Stimulated activated naive CD8-positive, alpha-beta T cell treated with anti-CD3 and anti-CD28 coated beads, Interleukin-15, amount 100 ng/mL, for 72 hours (primary cell): Measurements from ENCODE around the gene NELFB.
A peak's percentile ranks its signal among the peaks of the same experiment; 100 is the strongest.

Experiments used
- ATAC-seq: fragments of 150-1000 bp; cut with Tn5 transposase; 2 replicates; pipeline ENCODE4 v1.10.0; 2021; ENCODE audit warnings: mild to moderate bottlenecking, moderate library complexity
- DNase-seq, 2 donors: peaks; one replicate each; pipeline ENCODE4 v3.0.0; 2021 to 2022
- H3K27ac Mint-ChIP-seq, 2 donors: one replicate each; pipeline ENCODE4 v1.8.0; 2022; ENCODE audit warnings: mild to moderate bottlenecking in 2 of 2, mixed read lengths in 2 of 2, moderate library complexity in 2 of 2
- H3K27me3 Mint-ChIP-seq: one replicate; pipeline ENCODE4 v1.8.0; 2022; ENCODE audit warnings: mixed read lengths
- H3K4me1 Mint-ChIP-seq: one replicate; pipeline ENCODE4 v1.8.0; 2022; ENCODE audit warnings: mild to moderate bottlenecking, mixed read lengths
- H3K4me3 Mint-ChIP-seq, 2 donors: one replicate each; pipeline ENCODE4 v1.8.0; 2022; ENCODE audit warnings: mild to moderate bottlenecking in 2 of 2, mixed read lengths in 2 of 2, moderate library complexity in 1 of 2
- H3K9me3 Mint-ChIP-seq, 2 donors: one replicate each; pipeline ENCODE4 v1.8.0; 2022; ENCODE audit warnings: mixed read lengths in 2 of 2

Gene NELFB

GRCh38 chr9:137277329-137278041, 22.4 kb downstream of the NELFB start, which contains the start of gene TOR4A:
TSS of gene TOR4A (plus strand) at chr9:137277726. CDS start at chr9:137278690, 964 bp downstream.
- Mint-ChIP-seq H3K27ac (peak within 1 kb of the TSS; percentile 78 to 94), H3K9me3 (no peaks in the 10 kb centered on the region)
- DNase-seq: peak in 1 of 2 donors; percentile 54

GRCh38 chr9:137278061-137278701, 23.1 kb downstream of the NELFB start:
- DNase-seq (no peak), ATAC-seq (peak; percentile 11)
- Mint-ChIP-seq H3K4me3 (peak overlapping the region; percentile 79 to 88), H3K4me1 (peaks cover 42% of the 10 kb centered on the region), H3K9me3 (no peaks in the 10 kb centered on the region), H3K27me3 (peaks cover 38% of the 10 kb centered on the region), H3K27ac (peak overlapping the region in 1 of 2 donors; percentile 52)

More at GRCh38 chr9:137277329-137278041, 22.4 kb downstream of the NELFB start, which contains the start of gene TOR4A:
- H3K4me3 Mint-ChIP-seq: peak within 1 kb of the TSS; percentile 79 to 88
- H3K4me1 Mint-ChIP-seq: peaks cover 38% of the 10 kb centered on the region
- ATAC-seq: peak; percentile 70
- H3K27me3 Mint-ChIP-seq: peaks cover 31% of the 10 kb centered on the region

GRCh38 chr9:137278721-137279711, 23.9 kb downstream of the NELFB start:
- H3K4me1 Mint-ChIP-seq: peaks cover 42% of the 10 kb centered on the region
- no peak overlapping the region for H3K27ac Mint-ChIP-seq
- no peaks in the 10 kb centered on the region for H3K9me3 Mint-ChIP-seq
- peak; percentile 1 for ATAC-seq
- H3K27me3 Mint-ChIP-seq: peaks cover 44% of the 10 kb centered on the region
- peak overlapping the region in 1 of 2 donors; percentile 10 for H3K4me3 Mint-ChIP-seq
- DNase-seq: no peak

- peaks cover 34% of the 10 kb centered on the region for H3K4me1 Mint-ChIP-seq
- H3K27ac Mint-ChIP-seq: no peak overlapping the region
- peaks cover 44% of the 10 kb centered on the region for H3K27me3 Mint-ChIP-seq
- ATAC-seq (no peak), DNase-seq (no peak)
- H3K9me3 Mint-ChIP-seq: no peaks in the 10 kb centered on the region
- no peak overlapping the region for H3K4me3 Mint-ChIP-seq
Observed at GRCh38 chr9:137279741-137280473, 24.8 kb downstream of the NELFB start.

GRCh38 chr9:137280474-137281344, 25.6 kb downstream of the NELFB start:
- Mint-ChIP-seq H3K27me3 (peaks cover 36% of the 10 kb centered on the region), H3K4me1 (peaks cover 27% of the 10 kb centered on the region), H3K4me3 (no peak overlapping the region), H3K27ac (no peak overlapping the region), H3K9me3 (no peaks in the 10 kb centered on the region)
- DNase-seq (no peak), ATAC-seq (peak; percentile 21)

GRCh38 chr9:137281345-137282116, 26.4 kb downstream of the NELFB start:
- Mint-ChIP-seq H3K4me3 (no peak overlapping the region), H3K4me1 (peaks cover 22% of the 10 kb centered on the region), H3K27me3 (peaks cover 31% of the 10 kb centered on the region), H3K9me3 (no peaks in the 10 kb centered on the region), H3K27ac (no peak overlapping the region)
- ATAC-seq (no peak), DNase-seq (no peak)

- peak; percentile 80 for ATAC-seq
- H3K4me3 Mint-ChIP-seq: no peak overlapping the region
- peaks cover 6% of the 10 kb centered on the region for H3K4me1 Mint-ChIP-seq
- no peak overlapping the region for H3K27ac Mint-ChIP-seq
- H3K27me3 Mint-ChIP-seq: peaks cover 26% of the 10 kb centered on the region
- no peaks in the 10 kb centered on the region for H3K9me3 Mint-ChIP-seq
- DNase-seq: no peak
Observed at GRCh38 chr9:137286975-137287383, 31.9 kb downstream of the NELFB start.

GRCh38 chr9:137293094-137293481, 38.0 kb downstream of the NELFB start:
- DNase-seq (no peak), ATAC-seq (no peak)
- H3K9me3 Mint-ChIP-seq: no peaks in the 10 kb centered on the region
- no peak overlapping the region for H3K27ac Mint-ChIP-seq
- no peak overlapping the region for H3K4me3 Mint-ChIP-seq
- peaks cover 42% of the 10 kb centered on the region for H3K27me3 Mint-ChIP-seq
- peaks cover 23% of the 10 kb centered on the region for H3K4me1 Mint-ChIP-seq

- peaks cover 47% of the 10 kb centered on the region for H3K27me3 Mint-ChIP-seq
- no peaks in the 10 kb centered on the region for H3K9me3 Mint-ChIP-seq
- no peak overlapping the region for H3K27ac Mint-ChIP-seq
- peaks cover 23% of the 10 kb centered on the region for H3K4me1 Mint-ChIP-seq
- no peak overlapping the region for H3K4me3 Mint-ChIP-seq
- no peak for ATAC-seq
- DNase-seq: no peak
Observed at GRCh38 chr9:137293482-137294090, 38.5 kb downstream of the NELFB start.

- Mint-ChIP-seq H3K9me3 (no peaks in the 10 kb centered on the region), H3K27ac (no peak overlapping the region), H3K27me3 (peaks cover 53% of the 10 kb centered on the region), H3K4me3 (peak overlapping the region; percentile 42), H3K4me1 (peaks cover 28% of the 10 kb centered on the region)
- no peak for DNase-seq
- peak; percentile 48 for ATAC-seq
Observed at GRCh38 chr9:137294091-137294680, 39.1 kb downstream of the NELFB start.

- ATAC-seq: peak; percentile 41
- Mint-ChIP-seq H3K27me3 (peaks cover 58% of the 10 kb centered on the region), H3K9me3 (no peaks in the 10 kb centered on the region), H3K4me1 (peaks cover 30% of the 10 kb centered on the region), H3K27ac (no peak overlapping the region), H3K4me3 (peak overlapping the region; percentile 42)
- DNase-seq: no peak
Observed at GRCh38 chr9:137294681-137295237, 39.6 kb downstream of the NELFB start.

GRCh38 chr9:137295238-137295811, 40.2 kb downstream of the NELFB start:
- peak overlapping the region in 1 of 2 donors; percentile 15 for H3K4me3 Mint-ChIP-seq
- no peak overlapping the region for H3K27ac Mint-ChIP-seq
- no peaks in the 10 kb centered on the region for H3K9me3 Mint-ChIP-seq
- DNase-seq (peak; percentile 55 to 72), ATAC-seq (peak; percentile 87)
- peaks cover 34% of the 10 kb centered on the region for H3K4me1 Mint-ChIP-seq
- peaks cover 63% of the 10 kb centered on the region for H3K27me3 Mint-ChIP-seq
